HCT116 (cell line): Measurements from ENCODE around the gene SLC25A51. TPM values are rescaled to one million over a fixed set of nuclear protein-coding genes. Genes with fewer than 3 reads are reported as not detected.

ENCODE experiments used
- ATAC-seq: fragments of 200-7000 bp; cut with Tn5 transposase; 2 replicates; pipeline ENCODE4 v1.9.1; 2020; ENCODE audit warnings: mild to moderate bottlenecking, moderate library complexity
- BruUV-seq: library from RNA; stranded (reverse); fragments of 400-500 nt; replicated peaks from 2 replicates; lab custom pipeline; 2021; lab: Mats Ljungman, UMichigan
- CTCF ChIA-PET: fragments of 300-600 bp; sonication (Branson Sonifier 250); formaldehyde crosslinking; loops from one replicate; lab custom pipeline; 2021; ENCODE audit warnings: antibody characterized with exemption; lab: Charles Lee
- POLR2A ChIA-PET: fragments of 300-600, 350-600 bp; sonication (Branson Sonifier 250); formaldehyde crosslinking; loops from one replicate; lab custom pipeline; 2021; ENCODE audit warnings: antibody characterized with exemption; lab: Charles Lee
- RAD21 ChIA-PET, 2 experiments: fragments of 300-600 bp; sonication (Branson Sonifier 250); formaldehyde crosslinking; loops; one replicate each; lab custom pipeline; 2023; ENCODE audit warnings: low total read pairs in 2 of 2; ENCODE audit not compliant: uncharacterized antibody in 2 of 2, unreplicated experiment in 2 of 2, low non-redundant PET in 1 of 2; lab: Charles Lee
- DNase-seq: peaks from one replicate; pipeline ENCODE4 v3.0.0-alpha.2; 2010; ENCODE audit warnings: low read depth, low spot score
- H2AFZ ChIP-seq: fragments of 200-600 bp; shearing (Covaris generic), sonication (generic); 2 replicates; pipeline ENCODE4 v1.6.1; 2017; ENCODE audit warnings: low read depth, mixed run types, mixed read lengths, antibody characterized with exemption, low read length; ENCODE audit not compliant: poor library complexity, severe bottlenecking
- H3K27ac ChIP-seq: 2 replicates; pipeline ENCODE4 v1.5.1; 2012; ENCODE audit warnings: low read depth, low read length
- H3K27me3 ChIP-seq: fragments of 200-600 bp; sonication (generic); 2 replicates; pipeline ENCODE4 v1.6.1; 2016; ENCODE audit warnings: mixed run types, low read length, mixed read lengths; ENCODE audit not compliant: insufficient read depth
- H3K36me3 ChIP-seq, 2 experiments: fragments of 200-500 bp in 1 of 2; fragments of 200-600 bp in 1 of 2; sonication (Bioruptor generic) in 1 of 2; sonication (generic) in 1 of 2; 2 replicates each; pipeline versions ENCODE4 v1.5.1 to v1.6.1; 2014 to 2016; ENCODE audit warnings: low read length in 2 of 2, inconsistent platforms in 1 of 2, mixed read lengths in 1 of 2, mixed run types in 1 of 2; ENCODE audit not compliant: insufficient read depth in 2 of 2, control insufficient read depth in 1 of 2
- H3K4me1 ChIP-seq, 2 experiments: fragments of 200-600 bp in 1 of 2; sonication (generic) in 1 of 2; 2 replicates each; pipeline versions ENCODE4 v1.5.1 to v1.6.1; 2012 to 2017; ENCODE audit warnings: low read length in 2 of 2, inconsistent platforms in 1 of 2, mild to moderate bottlenecking in 1 of 2, mixed read lengths in 1 of 2, mixed run types in 1 of 2, moderate library complexity in 1 of 2; ENCODE audit not compliant: insufficient read depth in 2 of 2, control insufficient read depth in 1 of 2
- H3K4me2 ChIP-seq: fragments of 200-600 bp; sonication (generic); 2 replicates; pipeline ENCODE4 v1.6.1; 2017; ENCODE audit warnings: mixed run types, low read length, mixed read lengths
- H3K4me3 ChIP-seq, 2 experiments: fragments of 200-600 bp in 1 of 2; sonication (generic) in 1 of 2; replicated peaks in 1 of 2; 2 replicates each; pipeline ENCODE4 v1.5.1; 2011 to 2016; ENCODE audit warnings: low read length in 2 of 2, control low read depth in 1 of 2, low read depth in 1 of 2, mild to moderate bottlenecking in 1 of 2, mixed read lengths in 1 of 2, mixed run types in 1 of 2
- H3K79me2 ChIP-seq: fragments of 200-600 bp; sonication (generic); 2 replicates; pipeline ENCODE4 v1.6.1; 2017; ENCODE audit warnings: mild to moderate bottlenecking, mixed run types, low read length, moderate library complexity, mixed read lengths; ENCODE audit not compliant: insufficient read depth
- H3K9ac ChIP-seq: fragments of 200-600 bp; sonication (generic); 2 replicates; pipeline ENCODE4 v1.6.1; 2016; ENCODE audit warnings: low read length, mixed read lengths
- H3K9me2 ChIP-seq: fragments of 200-600 bp; sonication (generic), shearing (Covaris generic); 2 replicates; pipeline ENCODE4 v1.6.1; 2017; ENCODE audit warnings: mixed run types, mild to moderate bottlenecking, moderate library complexity; ENCODE audit not compliant: insufficient read depth
- H3K9me3 ChIP-seq, 2 experiments: fragments of 200-500 bp in 1 of 2; fragments of 200-600 bp in 1 of 2; sonication (Bioruptor generic) in 1 of 2; sonication (generic) in 1 of 2; 2 replicates each; pipeline ENCODE4 v1.6.1; 2014 to 2017; ENCODE audit warnings: low read length in 2 of 2, mixed read lengths in 2 of 2, inconsistent platforms in 1 of 2, low read depth in 1 of 2, mild to moderate bottlenecking in 1 of 2, mixed run types in 1 of 2, moderate library complexity in 1 of 2; ENCODE audit not compliant: control insufficient read depth in 1 of 2, insufficient read depth in 1 of 2
- H4K20me1 ChIP-seq: fragments of 200-600 bp; sonication (generic), shearing (Covaris generic); 2 replicates; pipeline ENCODE4 v1.6.1; 2017; ENCODE audit warnings: mixed run types, mild to moderate bottlenecking, moderate library complexity; ENCODE audit not compliant: insufficient read depth
- ATF3 ChIP-seq: IDR thresholded peaks from 2 replicates; pipeline ENCODE4 v1.6.1; 2012
- CTCF ChIP-seq, 3 experiments: fragments of 200-600 bp in 1 of 3; sonication (generic) in 1 of 3; IDR thresholded peaks in 2 of 3; conservative IDR thresholded peaks in 1 of 3; 2 replicates each; pipeline ENCODE4 v1.5.1; 2012 to 2017; ENCODE audit warnings: low read depth in 2 of 3, low read length in 2 of 3, antibody characterized with exemption in 1 of 3, borderline replicate concordance in 1 of 3, control low read depth in 1 of 3, mild to moderate bottlenecking in 1 of 3, mixed read lengths in 1 of 3, mixed run types in 1 of 3, moderate library complexity in 1 of 3; ENCODE audit not compliant: insufficient read depth in 1 of 3
- ELF1 ChIP-seq: IDR thresholded peaks from 2 replicates; pipeline ENCODE4 v1.6.1; 2012; ENCODE audit warnings: low read depth, borderline replicate concordance
- EZH2 ChIP-seq: fragments of 200-600 bp; sonication (generic); IDR thresholded peaks from 2 replicates; pipeline ENCODE4 v1.6.1; 2017; ENCODE audit warnings: antibody characterized with exemption, mixed run types
- FOSL1 ChIP-seq: IDR thresholded peaks from 2 replicates; pipeline ENCODE4 v1.6.1; 2012; ENCODE audit warnings: low read depth
- MAX ChIP-seq: IDR thresholded peaks from 2 replicates; pipeline ENCODE4 v1.6.1; 2012
- POLR2A ChIP-seq: IDR thresholded peaks from 2 replicates; pipeline ENCODE4 v1.7.0; 2011; ENCODE audit warnings: borderline replicate concordance; ENCODE audit not compliant: insufficient read depth, insufficient read length; ENCODE audit errors: extremely low read depth
- REST ChIP-seq: IDR thresholded peaks from 2 replicates; pipeline ENCODE4 v1.6.1; 2012; ENCODE audit warnings: low read depth
- SP1 ChIP-seq: IDR thresholded peaks from 2 replicates; pipeline ENCODE4 v1.6.1; 2012; ENCODE audit warnings: low read depth
- ZBTB33 ChIP-seq: IDR thresholded peaks from 2 replicates; pipeline ENCODE4 v1.6.1; 2011; ENCODE audit warnings: mild to moderate bottlenecking, low read length, moderate library complexity; ENCODE audit not compliant: insufficient replicate concordance; ENCODE audit errors: extremely low read depth
- intact Hi-C: fragments of 100-400 bp; cut with micrococcal nuclease; formaldehyde crosslinking; loops from 2 replicates; pipeline ENCODE4 v1.10.0; 2022
- total RNA-seq: library from RNA; stranded (reverse); gene quantifications from one replicate; pipeline ENCODE4 v1.2.1, GENCODE V29; 2021; ENCODE audit not compliant: unreplicated experiment

SLC25A51 gene
- total RNA-seq, 1 experiment from 2014 or later, result 27.3 TPM

GRCh38 chr9:37906312-37907239, 2.6 kb upstream of the SLC25A51 start:
- no peak for DNase-seq
- POLR2A ChIA-PET, result no interaction called here
- Histone ChIP-seq H3K4me3 (no peak overlapping the region), H3K79me2 (peaks cover 21% of the 10 kb centered on the region), H4K20me1 (no peaks in the 10 kb centered on the region), H3K9ac (no peak overlapping the region), H3K4me1 (peaks cover 9 to 18% of the 10 kb centered on the region in 2 experiments; a peak in 2 of 4 replicates), H3K27me3 (no peaks in the 10 kb centered on the region), H2AFZ (no peak overlapping the region), H3K4me2 (no peak overlapping the region), H3K9me3 (no peaks in the 10 kb centered on the region), H3K9me2 (no peaks in the 10 kb centered on the region), H3K36me3 (no peaks in the 10 kb centered on the region), H3K27ac (no peak overlapping the region)
- no peak for ATAC-seq
- RAD21 ChIA-PET, result no interaction called here
- CTCF ChIA-PET, result no interaction called here
- TF ChIP-seq REST (no peak), SP1 (no peak), FOSL1 (no peak), ELF1 (no peak), CTCF (IDR thresholded peaks at IDR 0.05 in 2 of 3, conservative IDR thresholded peaks at IDR 0.05 in 1 of 3; ENCODE audit: borderline replicate concordance in 1 of 3, insufficient read depth in 1 of 3, low read depth in 2 of 3, low read length in 2 of 3) (no peak), ATF3 (no peak), POLR2A (no peak), EZH2 (no peak), MAX (no peak), ZBTB33 (no peak)
- BruUV-seq, result no TSS peak
- intact Hi-C loops, result no loop called here
